ENCODE results near the gene AFF1.
A peak's percentile ranks its signal among the peaks of the same experiment; 100 is the strongest.

Gene AFF1

DNA sequence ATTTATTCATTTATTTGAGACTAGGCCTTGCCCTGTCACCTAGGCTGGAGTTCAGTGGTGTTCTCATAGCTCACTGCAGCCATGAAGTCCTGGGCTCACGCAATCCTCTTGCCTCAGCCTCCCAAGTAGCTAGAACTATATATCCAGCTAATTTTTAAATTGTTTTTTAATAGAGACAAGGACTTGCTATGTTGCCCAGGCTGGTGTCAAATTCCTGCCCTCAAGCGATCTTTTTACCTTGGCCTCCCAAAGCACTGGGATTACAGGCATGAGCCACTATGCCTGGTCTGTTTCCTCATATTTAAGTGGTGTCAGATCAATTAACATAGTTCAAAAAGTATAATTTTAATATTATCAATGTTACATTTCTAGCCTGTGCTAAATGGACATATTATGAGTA is 68.5 kb downstream of the AFF1 start:
- no peak overlapping the region for H3K4me3 ChIP-seq (ENCODE audit: low read depth, low read length)
- ChIA-PET POLR2A (no interaction called here), CTCF (no interaction called here)
- no peak for DNase-seq (ENCODE audit: low read depth, low spot score)
- TF ChIP-seq, protein P1, sequence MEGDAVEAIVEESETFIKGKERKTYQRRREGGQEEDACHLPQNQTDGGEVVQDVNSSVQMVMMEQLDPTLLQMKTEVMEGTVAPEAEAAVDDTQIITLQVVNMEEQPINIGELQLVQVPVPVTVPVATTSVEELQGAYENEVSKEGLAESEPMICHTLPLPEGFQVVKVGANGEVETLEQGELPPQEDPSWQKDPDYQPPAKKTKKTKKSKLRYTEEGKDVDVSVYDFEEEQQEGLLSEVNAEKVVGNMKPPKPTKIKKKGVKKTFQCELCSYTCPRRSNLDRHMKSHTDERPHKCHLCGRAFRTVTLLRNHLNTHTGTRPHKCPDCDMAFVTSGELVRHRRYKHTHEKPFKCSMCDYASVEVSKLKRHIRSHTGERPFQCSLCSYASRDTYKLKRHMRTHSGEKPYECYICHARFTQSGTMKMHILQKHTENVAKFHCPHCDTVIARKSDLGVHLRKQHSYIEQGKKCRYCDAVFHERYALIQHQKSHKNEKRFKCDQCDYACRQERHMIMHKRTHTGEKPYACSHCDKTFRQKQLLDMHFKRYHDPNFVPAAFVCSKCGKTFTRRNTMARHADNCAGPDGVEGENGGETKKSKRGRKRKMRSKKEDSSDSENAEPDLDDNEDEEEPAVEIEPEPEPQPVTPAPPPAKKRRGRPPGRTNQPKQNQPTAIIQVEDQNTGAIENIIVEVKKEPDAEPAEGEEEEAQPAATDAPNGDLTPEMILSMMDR (IDR thresholded peaks at IDR 0.05; ENCODE audit: insufficient read depth, low read length, missing control alignments): no peak

DNA sequence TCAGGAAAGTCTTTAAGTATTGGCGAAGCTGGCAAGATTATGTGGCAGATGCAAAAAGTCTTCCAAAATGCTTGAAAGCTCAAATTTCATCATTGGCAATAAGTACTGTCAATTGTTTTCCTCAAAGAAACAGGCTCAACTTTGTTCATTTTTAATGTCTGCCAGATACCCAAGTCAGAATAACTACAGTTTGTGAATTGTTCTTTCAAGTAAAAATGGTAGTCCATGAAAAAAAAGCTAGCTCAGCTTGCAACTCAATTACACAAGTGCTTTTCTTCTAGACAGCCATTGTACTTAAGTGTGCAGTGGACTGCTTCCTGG is 70.5 kb downstream of the AFF1 start:
- DNase-seq (ENCODE audit: low read depth, low spot score): no peak
- H3K4me3 ChIP-seq (ENCODE audit: low read depth, low read length): no peak overlapping the region; the same call in 1 of the 2 replicates
- TF ChIP-seq, protein P1 (IDR thresholded peaks at IDR 0.05; ENCODE audit: insufficient read depth, low read length, missing control alignments): no peak
- ChIA-PET CTCF (interaction anchor here (0.6 to 3.5 kb wide), 4 partner anchors 30 to 87 kb away, joined by 3 to 14 read pairs (median 5); no protein-coding TSS in a partner anchor), POLR2A (interaction anchor here (1.8 to 3.0 kb wide), 2 partner anchors 70 to 83 kb away, joined by 17 to 27 read pairs; partner anchors contain the start of gene AFF1)

DNA sequence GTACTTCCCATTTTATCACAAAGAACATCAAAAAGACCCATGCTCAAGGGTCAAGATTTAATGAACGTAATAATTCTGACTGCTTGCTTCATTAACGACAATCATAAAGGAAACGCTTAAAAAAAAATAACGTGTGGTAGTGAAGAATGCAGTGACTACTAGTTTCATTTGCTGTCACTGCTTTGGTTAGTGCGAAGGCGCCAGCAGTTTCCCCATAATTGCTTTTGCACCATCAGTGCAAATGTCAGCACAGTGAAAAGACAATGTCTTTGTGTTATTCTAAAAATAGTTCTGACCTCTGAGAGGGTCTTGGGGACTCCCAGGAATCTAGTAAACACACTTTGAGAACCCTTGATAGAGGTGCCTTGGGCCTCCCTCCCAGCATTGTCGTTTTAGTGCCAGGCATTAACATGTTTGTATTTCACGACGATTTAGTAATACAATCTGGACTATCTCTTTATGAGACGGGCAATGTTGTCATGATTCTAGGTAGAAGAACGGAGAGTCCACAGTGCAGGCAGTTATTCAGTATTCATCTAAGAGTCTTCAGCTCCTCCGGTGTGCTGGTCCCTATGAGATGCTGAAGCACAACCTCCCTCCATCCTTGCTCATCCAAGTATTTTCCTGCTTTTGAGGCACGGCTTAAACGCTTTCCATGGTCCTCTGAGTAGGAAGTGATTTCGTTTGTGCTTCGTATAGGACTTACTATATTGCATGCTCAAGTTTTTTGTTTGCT is 71.0 kb downstream of the AFF1 start:
- TF ChIP-seq, protein P1 (IDR thresholded peaks at IDR 0.05; ENCODE audit: insufficient read depth, low read length, missing control alignments): no peak
- H3K4me3 ChIP-seq (ENCODE audit: low read depth, low read length): peak overlapping the region; percentile 79
- no peak for DNase-seq (ENCODE audit: low read depth, low spot score)
- CTCF ChIA-PET: interaction anchor here (0.6 to 3.5 kb wide), 4 partner anchors 30 to 87 kb away, joined by 3 to 14 read pairs (median 6); no protein-coding TSS in a partner anchor
- POLR2A ChIA-PET: interaction anchor here (0.6 to 3.0 kb wide), 14 partner anchors 9 to 90 kb away, joined by 3 to 27 read pairs (median 3); partner anchors contain the start of gene AFF1

DNA sequence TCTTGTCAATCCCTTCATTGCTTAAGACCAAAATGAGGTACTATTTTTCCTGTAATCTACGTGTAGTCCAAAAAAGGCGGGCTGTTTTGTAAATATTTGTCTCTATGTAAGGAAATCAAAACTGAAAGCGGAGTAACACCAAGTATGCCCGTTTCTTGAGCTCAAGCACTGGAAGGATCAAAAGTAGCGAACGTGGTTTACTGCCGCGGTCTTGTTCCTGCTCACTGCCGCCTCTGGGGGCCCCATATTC is 71.5 kb downstream of the AFF1 start:
- TF ChIP-seq, protein P1 (IDR thresholded peaks at IDR 0.05; ENCODE audit: insufficient read depth, low read length, missing control alignments): peak; percentile 6
- CTCF ChIA-PET: interaction anchor here (1.5 to 3.5 kb wide), 3 partner anchors 83 to 86 kb away, joined by 5 to 14 read pairs (median 6); no protein-coding TSS in a partner anchor
- peak; percentile 38 for DNase-seq (ENCODE audit: low read depth, low spot score)
- H3K4me3 ChIP-seq (ENCODE audit: low read depth, low read length): peak overlapping the region; percentile 79
- POLR2A ChIA-PET: interaction anchor here (0.6 to 3.0 kb wide), 16 partner anchors 9 to 90 kb away, joined by 3 to 27 read pairs (median 3); partner anchors contain the start of gene AFF1

DNA sequence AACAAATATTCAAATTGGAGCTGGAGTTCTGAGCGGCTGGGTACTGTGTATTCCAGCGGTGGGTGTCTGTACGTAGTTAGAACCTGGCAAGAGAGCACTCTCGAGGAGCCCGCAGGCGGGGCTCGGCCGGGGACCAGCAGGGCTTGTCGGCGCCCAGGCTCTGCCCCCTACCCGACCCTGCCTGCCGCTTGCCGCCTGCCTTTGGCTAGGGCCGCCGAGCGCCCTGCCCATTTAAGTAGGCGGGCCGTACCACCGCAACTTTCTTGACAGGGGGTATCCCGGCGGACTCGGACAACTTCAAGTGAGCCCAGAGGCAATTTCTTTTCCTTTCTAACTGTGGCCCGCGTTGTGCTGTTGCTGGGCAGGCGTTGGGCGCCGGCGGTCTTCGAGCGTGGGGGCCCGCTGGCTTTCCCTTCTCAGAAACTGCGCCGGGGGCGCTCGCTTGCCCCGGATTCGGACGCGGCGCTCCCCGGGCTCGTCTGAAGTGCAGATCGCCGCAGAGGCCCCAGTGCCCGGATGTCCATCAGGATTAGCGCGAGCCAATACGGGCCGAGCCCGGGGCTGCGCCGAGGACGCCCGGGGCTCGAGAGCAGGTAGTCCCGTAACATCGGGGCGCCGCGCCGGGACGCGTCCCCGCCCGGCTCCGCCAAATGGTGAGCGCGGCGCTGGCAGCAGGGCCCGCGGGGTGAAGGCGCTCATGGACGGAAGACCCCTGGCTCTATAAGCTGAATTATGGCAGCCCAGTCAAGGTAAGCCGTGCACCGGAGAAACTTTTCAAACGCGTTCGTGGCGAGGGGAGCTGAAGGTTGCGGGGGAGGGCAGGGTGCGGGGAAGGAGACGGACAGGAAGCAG is 72.1 kb downstream of the AFF1 start:
- peak; percentile 58 for DNase-seq (ENCODE audit: low read depth, low spot score)
- TF ChIP-seq, protein P1 (IDR thresholded peaks at IDR 0.05; ENCODE audit: insufficient read depth, low read length, missing control alignments): no peak
- ChIA-PET POLR2A (interaction anchor here (0.6 to 3.0 kb wide), 20 partner anchors 8 to 252 kb away, joined by 3 to 27 read pairs (median 3); partner anchors contain the start of gene AFF1), CTCF (interaction anchor here (1.5 to 3.5 kb wide), 3 partner anchors 84 to 86 kb away, joined by 5 to 14 read pairs (median 6); no protein-coding TSS in a partner anchor)
- H3K4me3 ChIP-seq (ENCODE audit: low read depth, low read length): peak overlapping the region; percentile 79
